HL-60 (cell line): Measurements from ENCODE around the gene KRT77.

ENCODE experiments used
- POLR2AphosphoS5 ChIP-seq: IDR thresholded peaks from 2 replicates; pipeline ENCODE4 v1.6.1; 2012; ENCODE audit warnings: low read depth
- SPI1 ChIP-seq: IDR thresholded peaks from 2 replicates; pipeline ENCODE4 v1.6.1; 2012; ENCODE audit warnings: low read depth, mild to moderate bottlenecking, borderline replicate concordance
- TF ChIP-seq, protein P1 (sequence below): IDR thresholded peaks from one replicate; pipeline ENCODE4 v1.5.1; 2011; ENCODE audit warnings: low read length, control low read depth, inconsistent platforms; ENCODE audit not compliant: insufficient read depth
- TF ChIP-seq, protein P2 (sequence below): IDR thresholded peaks from 2 replicates; pipeline ENCODE4 v1.6.1; 2012; ENCODE audit warnings: low read depth; ENCODE audit not compliant: insufficient replicate concordance

GRCh38 chr12:52696588-52696987 lies 6.7 kb downstream of the KRT77 start:
- TF ChIP-seq POLR2AphosphoS5 (no peak), SPI1 (no peak)
- TF ChIP-seq, protein P1, sequence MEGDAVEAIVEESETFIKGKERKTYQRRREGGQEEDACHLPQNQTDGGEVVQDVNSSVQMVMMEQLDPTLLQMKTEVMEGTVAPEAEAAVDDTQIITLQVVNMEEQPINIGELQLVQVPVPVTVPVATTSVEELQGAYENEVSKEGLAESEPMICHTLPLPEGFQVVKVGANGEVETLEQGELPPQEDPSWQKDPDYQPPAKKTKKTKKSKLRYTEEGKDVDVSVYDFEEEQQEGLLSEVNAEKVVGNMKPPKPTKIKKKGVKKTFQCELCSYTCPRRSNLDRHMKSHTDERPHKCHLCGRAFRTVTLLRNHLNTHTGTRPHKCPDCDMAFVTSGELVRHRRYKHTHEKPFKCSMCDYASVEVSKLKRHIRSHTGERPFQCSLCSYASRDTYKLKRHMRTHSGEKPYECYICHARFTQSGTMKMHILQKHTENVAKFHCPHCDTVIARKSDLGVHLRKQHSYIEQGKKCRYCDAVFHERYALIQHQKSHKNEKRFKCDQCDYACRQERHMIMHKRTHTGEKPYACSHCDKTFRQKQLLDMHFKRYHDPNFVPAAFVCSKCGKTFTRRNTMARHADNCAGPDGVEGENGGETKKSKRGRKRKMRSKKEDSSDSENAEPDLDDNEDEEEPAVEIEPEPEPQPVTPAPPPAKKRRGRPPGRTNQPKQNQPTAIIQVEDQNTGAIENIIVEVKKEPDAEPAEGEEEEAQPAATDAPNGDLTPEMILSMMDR = no peak
- TF ChIP-seq, protein P2, sequence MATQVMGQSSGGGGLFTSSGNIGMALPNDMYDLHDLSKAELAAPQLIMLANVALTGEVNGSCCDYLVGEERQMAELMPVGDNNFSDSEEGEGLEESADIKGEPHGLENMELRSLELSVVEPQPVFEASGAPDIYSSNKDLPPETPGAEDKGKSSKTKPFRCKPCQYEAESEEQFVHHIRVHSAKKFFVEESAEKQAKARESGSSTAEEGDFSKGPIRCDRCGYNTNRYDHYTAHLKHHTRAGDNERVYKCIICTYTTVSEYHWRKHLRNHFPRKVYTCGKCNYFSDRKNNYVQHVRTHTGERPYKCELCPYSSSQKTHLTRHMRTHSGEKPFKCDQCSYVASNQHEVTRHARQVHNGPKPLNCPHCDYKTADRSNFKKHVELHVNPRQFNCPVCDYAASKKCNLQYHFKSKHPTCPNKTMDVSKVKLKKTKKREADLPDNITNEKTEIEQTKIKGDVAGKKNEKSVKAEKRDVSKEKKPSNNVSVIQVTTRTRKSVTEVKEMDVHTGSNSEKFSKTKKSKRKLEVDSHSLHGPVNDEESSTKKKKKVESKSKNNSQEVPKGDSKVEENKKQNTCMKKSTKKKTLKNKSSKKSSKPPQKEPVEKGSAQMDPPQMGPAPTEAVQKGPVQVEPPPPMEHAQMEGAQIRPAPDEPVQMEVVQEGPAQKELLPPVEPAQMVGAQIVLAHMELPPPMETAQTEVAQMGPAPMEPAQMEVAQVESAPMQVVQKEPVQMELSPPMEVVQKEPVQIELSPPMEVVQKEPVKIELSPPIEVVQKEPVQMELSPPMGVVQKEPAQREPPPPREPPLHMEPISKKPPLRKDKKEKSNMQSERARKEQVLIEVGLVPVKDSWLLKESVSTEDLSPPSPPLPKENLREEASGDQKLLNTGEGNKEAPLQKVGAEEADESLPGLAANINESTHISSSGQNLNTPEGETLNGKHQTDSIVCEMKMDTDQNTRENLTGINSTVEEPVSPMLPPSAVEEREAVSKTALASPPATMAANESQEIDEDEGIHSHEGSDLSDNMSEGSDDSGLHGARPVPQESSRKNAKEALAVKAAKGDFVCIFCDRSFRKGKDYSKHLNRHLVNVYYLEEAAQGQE = no peak
